ENCODE data around the gene PACSIN1.

- TF ChIP-seq MAX (IDR thresholded peaks at IDR 0.05; ENCODE audit: insufficient read depth, insufficient read length), result no peak
- TF ChIP-seq, protein P1, sequence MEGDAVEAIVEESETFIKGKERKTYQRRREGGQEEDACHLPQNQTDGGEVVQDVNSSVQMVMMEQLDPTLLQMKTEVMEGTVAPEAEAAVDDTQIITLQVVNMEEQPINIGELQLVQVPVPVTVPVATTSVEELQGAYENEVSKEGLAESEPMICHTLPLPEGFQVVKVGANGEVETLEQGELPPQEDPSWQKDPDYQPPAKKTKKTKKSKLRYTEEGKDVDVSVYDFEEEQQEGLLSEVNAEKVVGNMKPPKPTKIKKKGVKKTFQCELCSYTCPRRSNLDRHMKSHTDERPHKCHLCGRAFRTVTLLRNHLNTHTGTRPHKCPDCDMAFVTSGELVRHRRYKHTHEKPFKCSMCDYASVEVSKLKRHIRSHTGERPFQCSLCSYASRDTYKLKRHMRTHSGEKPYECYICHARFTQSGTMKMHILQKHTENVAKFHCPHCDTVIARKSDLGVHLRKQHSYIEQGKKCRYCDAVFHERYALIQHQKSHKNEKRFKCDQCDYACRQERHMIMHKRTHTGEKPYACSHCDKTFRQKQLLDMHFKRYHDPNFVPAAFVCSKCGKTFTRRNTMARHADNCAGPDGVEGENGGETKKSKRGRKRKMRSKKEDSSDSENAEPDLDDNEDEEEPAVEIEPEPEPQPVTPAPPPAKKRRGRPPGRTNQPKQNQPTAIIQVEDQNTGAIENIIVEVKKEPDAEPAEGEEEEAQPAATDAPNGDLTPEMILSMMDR (IDR thresholded peaks at IDR 0.05; ENCODE audit: extremely low read depth in 1 of 2, insufficient read depth in 1 of 2, low read depth in 1 of 2, low read length in 2 of 2), result no peak
- TF ChIP-seq JUN (IDR thresholded peaks at IDR 0.05; ENCODE audit: borderline replicate concordance, insufficient read depth, insufficient read length, low read depth), result no peak
- no peak for TF ChIP-seq POLR2A (IDR thresholded peaks at IDR 0.05; ENCODE audit: low read depth, low read length)
- TF ChIP-seq POLR2AphosphoS5 (IDR thresholded peaks at IDR 0.05; ENCODE audit: insufficient read depth, low read depth, low read length), result no peak
- TF ChIP-seq EZH2 (IDR thresholded peaks at IDR 0.05; ENCODE audit: borderline replicate concordance, low read depth, low read length, severe bottlenecking), result no peak
These were observed 58.6 kb downstream of the PACSIN1 start for GRCh38 chr6:34524499-34524898.

All from endothelial cell of umbilical vein (primary cell).